HG03565 (cell line): ENCODE data around the gene TM4SF18.
"Not testable (repeated sequence)": the region's sequence is repeated elsewhere in the genome, so short reads cannot be mapped to it uniquely, and the experiment has no call there.

Experiments
- ATAC-seq: cut with Tn5 transposase; IDR thresholded peaks from one replicate; pipeline ENCODE4 v1.9.1; 2021; ENCODE audit warnings: mild to moderate bottlenecking, moderate library complexity; ENCODE audit not compliant: unreplicated experiment

TM4SF18 gene

GRCh38 chr3:149333176-149333859, at the start of gene TM4SF18:
Gene TM4SF18, minus strand, starts transcription at chr3:149333636. Its CDS starts 254 bp downstream, at chr3:149333382.
- no peak for ATAC-seq

GRCh38 chr3:149382518-149382917, 49.1 kb upstream of the TM4SF18 start:
- ATAC-seq = no peak

DNA sequence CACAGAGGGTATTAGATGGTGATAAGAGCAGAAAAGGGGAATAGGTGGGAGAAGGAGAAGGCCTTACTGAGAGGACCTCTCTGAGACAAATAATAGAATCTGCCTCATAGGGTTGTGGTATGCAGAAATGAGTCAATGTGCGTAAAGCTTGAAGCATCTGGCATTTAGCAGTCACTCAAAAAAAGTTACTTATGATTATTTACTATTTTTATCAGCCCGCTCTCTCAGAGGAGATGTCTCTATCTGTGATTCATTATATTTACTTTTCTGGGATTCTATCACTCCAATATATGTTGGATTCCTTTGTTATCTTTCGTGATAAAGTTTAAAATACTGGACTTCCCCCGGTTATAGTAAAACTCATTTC, 48.6 kb upstream of the TM4SF18 start:
- ATAC-seq = peak; percentile 84

- ATAC-seq = peak; percentile 12
Observed at GRCh38 chr3:149381173-149382100, 48.0 kb upstream of the TM4SF18 start.

DNA sequence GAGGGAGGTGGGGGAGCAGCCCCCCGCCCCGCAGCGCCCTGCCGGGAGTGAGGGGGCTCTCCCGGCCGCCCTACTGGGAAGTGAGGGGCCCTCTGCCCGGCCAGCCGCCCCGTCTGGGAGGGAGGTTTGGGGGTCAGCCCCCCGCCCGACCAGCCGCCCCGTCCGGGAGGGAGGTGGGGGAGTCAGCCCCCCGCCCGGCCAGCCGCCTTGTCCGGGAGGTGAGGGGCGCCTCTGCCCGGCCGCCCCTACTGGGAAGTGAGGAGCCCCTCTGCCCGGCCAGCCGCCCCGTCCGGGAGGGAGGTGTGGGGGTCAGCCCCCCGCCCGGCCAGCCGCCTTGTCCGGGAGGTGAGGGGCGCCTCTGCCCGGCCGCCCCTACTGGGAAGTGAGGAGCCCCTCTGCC, 46.8 kb upstream of the TM4SF18 start:
- not testable (repeated sequence) for ATAC-seq

- ATAC-seq = no peak
Observed at GRCh38 chr3:149378478-149379309, 45.3 kb upstream of the TM4SF18 start.

DNA sequence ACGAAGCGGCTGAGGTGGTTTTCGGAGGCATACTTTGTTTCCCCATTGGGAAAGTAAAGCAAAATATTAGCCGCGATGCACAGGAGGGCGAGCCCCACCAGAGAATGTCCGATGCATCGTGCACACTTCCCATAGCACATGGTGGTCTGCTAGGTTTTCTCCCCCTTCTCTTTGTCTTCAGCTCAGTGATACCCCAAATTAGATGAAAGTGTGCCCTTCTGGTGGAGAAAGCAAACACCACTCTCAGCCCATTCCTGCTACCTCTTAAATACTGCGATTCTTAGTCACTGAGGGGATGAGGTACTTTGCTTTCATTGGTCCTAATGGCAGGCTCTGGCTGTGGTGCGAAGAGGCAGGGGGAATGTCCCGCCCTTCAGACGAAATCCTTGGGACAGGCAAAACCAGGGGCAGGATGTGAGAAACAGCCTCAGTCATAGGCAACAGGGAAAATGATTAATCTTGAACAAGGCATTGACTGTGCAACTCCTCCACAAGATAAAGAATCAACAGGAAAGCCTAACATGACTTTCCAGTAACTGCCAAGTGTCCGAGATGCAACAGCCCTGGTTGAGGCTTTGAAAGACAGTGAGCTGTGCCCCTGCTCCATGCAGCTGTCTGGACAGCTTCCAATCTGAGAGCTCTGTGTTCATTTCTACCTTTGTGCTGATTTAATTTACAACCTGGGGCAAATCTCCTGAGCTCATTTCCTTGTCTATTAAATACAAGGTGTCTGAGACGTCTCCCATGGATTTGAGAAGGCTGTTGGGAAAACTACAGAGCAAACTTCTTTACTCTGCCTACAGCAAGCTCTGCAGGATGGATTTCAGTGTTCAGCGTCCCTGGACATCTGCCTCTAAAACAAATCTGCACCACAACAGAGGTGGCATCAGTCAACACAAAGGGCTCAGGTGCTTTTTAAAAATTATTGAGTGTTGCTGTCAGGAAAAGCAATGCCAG, 44.2 kb upstream of the TM4SF18 start, which contains the start of gene TM4SF1:
Gene TM4SF1, minus strand, starts transcription at position 242 of the 957 bp plus-strand sequence. Its CDS starts 102 bp downstream, at position 140.
- ATAC-seq = no peak

- no peak for ATAC-seq
Observed at GRCh38 chr3:149376718-149377407, 43.4 kb upstream of the TM4SF18 start.

DNA sequence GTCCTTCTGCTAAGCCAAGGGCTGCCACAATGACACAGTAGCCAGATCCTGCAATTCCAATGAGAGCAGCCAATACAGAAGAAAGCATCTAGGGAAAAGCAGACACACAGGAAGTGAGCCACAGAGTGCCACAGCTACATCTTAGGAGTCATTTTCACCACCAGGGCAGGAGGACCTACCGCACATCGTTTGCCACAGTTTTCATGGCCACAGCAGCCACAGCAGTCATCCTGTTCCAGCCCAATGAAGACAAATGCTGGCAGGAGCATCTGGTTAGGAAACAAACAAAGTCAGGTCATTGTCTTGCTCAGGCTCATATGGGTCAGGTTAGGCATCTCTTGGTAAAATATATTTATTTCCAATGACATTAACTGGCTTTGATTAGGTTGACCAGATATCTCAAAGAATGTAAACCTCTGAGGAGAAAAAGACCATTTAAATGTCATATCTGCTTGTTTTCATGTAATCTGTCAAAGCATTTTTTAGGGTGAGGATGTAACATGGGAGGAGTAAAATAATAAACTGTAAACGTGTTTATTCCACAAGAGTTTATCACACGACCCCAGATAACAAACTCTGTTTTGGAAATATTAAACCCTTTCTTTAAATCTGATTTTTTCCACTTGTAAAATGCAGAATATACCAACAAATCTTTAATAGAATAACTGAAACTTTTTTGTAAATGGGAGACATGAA, 42.2 kb upstream of the TM4SF18 start:
- ATAC-seq = no peak

DNA sequence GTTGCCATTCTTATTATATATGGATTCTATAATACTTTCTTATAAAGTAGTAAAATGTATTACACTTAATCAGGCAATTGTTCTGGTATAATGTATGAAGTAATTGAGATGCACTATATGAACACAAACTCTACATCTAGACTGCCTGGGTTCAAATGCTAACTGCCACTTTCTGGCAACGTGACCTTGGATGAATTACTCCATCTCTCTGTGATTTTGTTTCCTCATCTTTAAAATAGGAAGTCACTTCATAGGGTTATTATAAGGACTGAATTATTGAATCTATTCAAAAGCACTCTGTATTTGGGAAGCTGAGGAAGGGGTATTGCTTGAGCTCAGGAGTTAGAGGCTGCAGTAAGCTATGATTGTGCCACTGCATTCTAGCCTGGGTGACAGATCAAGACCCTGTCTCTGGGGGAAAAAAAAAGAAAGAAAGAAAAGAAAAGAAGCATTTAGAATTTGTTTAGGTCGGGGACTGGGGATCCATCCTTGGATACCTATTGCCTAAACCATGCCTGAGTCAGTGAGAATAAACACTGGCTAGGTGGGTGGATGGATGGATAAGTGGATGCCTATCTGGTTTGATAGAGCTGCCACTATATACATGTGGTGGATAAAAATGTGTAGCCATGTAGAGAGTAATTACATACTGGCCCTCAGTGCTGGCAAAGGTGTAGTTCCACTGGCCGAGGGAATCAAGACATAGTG, 41.5 kb upstream of the TM4SF18 start:
- ATAC-seq = no peak

- ATAC-seq = no peak
Observed at GRCh38 chr3:149374391-149374790, 41.0 kb upstream of the TM4SF18 start.

GRCh38 chr3:149373235-149374125, 40.0 kb upstream of the TM4SF18 start:
- ATAC-seq = no peak

GRCh38 chr3:149371723-149372114, 38.3 kb upstream of the TM4SF18 start:
- no peak for ATAC-seq

GRCh38 chr3:149371001-149371722, 37.7 kb upstream of the TM4SF18 start:
- ATAC-seq = no peak

- no peak for ATAC-seq
Observed at GRCh38 chr3:149369991-149370866, 36.8 kb upstream of the TM4SF18 start.
